Panc1 (cell line): ENCODE results near the gene FAM163B. TPM values are rescaled to one million over a fixed set of nuclear protein-coding genes. Genes with fewer than 3 reads are reported as not detected.

Experiments
- ATAC-seq: fragments of 200-7000 bp; cut with Tn5 transposase; 2 replicates; pipeline ENCODE4 v1.9.1; 2020; ENCODE audit warnings: mild to moderate bottlenecking, moderate library complexity
- BruUV-seq: library from RNA; stranded (reverse); fragments of 400-500 nt; replicated peaks from 2 replicates; lab custom pipeline; 2021; lab: Mats Ljungman, UMichigan
- CTCF ChIA-PET: fragments of 300-600 bp; sonication (Branson Sonifier 250); formaldehyde crosslinking; loops from one replicate; lab custom pipeline; 2022; ENCODE audit warnings: antibody characterized with exemption; lab: Charles Lee
- POLR2A ChIA-PET: fragments of 300-600 bp; sonication (Branson Sonifier 250); formaldehyde crosslinking; loops from one replicate; lab custom pipeline; 2022; ENCODE audit warnings: antibody characterized with exemption; lab: Charles Lee
- DNase-seq: peaks from one replicate; pipeline ENCODE4 v3.0.0-alpha.2; 2010; ENCODE audit warnings: low read depth, low spot score
- H3K27ac ChIP-seq: 2 replicates; pipeline ENCODE4 v1.5.1; 2011; ENCODE audit warnings: mild to moderate bottlenecking, low read length, inconsistent platforms
- H3K27me3 ChIP-seq: fragments of 200-500 bp; sonication (Bioruptor generic); 2 replicates; pipeline ENCODE4 v1.6.0; 2014; ENCODE audit warnings: low read length, inconsistent platforms; ENCODE audit not compliant: control insufficient read depth, insufficient read depth
- H3K36me3 ChIP-seq: fragments of 200-500 bp; sonication (Bioruptor generic); 2 replicates; pipeline ENCODE4 v1.5.1; 2014; ENCODE audit warnings: inconsistent platforms, mild to moderate bottlenecking, low read length, moderate library complexity; ENCODE audit not compliant: control insufficient read depth, insufficient read depth
- H3K4me1 ChIP-seq: 2 replicates; pipeline ENCODE4 v1.5.1; 2011; ENCODE audit warnings: inconsistent platforms, mild to moderate bottlenecking, low read length, moderate library complexity; ENCODE audit not compliant: control insufficient read depth, insufficient read depth
- H3K4me3 ChIP-seq, 2 experiments: 2 replicates each; pipeline ENCODE4 v1.5.1; 2011 to 2012; ENCODE audit warnings: low read depth in 2 of 2, low read length in 2 of 2, mild to moderate bottlenecking in 2 of 2, inconsistent platforms in 1 of 2, moderate library complexity in 1 of 2
- H3K9me3 ChIP-seq: fragments of 200-500 bp; sonication (Bioruptor generic); 2 replicates; pipeline ENCODE4 v1.5.1; 2014; ENCODE audit warnings: low read depth, mild to moderate bottlenecking, inconsistent platforms, low read length, moderate library complexity; ENCODE audit not compliant: control insufficient read depth, insufficient read depth
- POLR2AphosphoS5 ChIP-seq: IDR thresholded peaks from 2 replicates; pipeline ENCODE4 v1.6.1; 2012; ENCODE audit warnings: mild to moderate bottlenecking, low read depth, low read length, moderate library complexity
- SIN3A ChIP-seq: IDR thresholded peaks from 2 replicates; pipeline ENCODE4 v1.6.1; 2012; ENCODE audit warnings: low read depth, mild to moderate bottlenecking, low read length, moderate library complexity, borderline replicate concordance; ENCODE audit not compliant: insufficient read depth
- TCF7L2 ChIP-seq: IDR thresholded peaks from 2 replicates; pipeline ENCODE4 v1.6.1; 2011; ENCODE audit warnings: mild to moderate bottlenecking, low read depth, low read length, inconsistent platforms
- in situ Hi-C: cut with HindIII; loops from 2 replicates; pipeline ENCODE4 v1.10.0; 2016; ENCODE audit warnings: low sequenced_read_pairs, low pct_unique_long_range_greater_than_20kb
- intact Hi-C: fragments of 100-400 bp; cut with micrococcal nuclease; formaldehyde crosslinking; loops from one replicate; pipeline ENCODE4 v1.10.0; 2022; ENCODE audit not compliant: unreplicated experiment
- total RNA-seq: library from RNA; stranded (reverse); gene quantifications from one replicate; pipeline ENCODE4 v1.2.1, GENCODE V29; 2021; ENCODE audit not compliant: unreplicated experiment
- TF ChIP-seq, protein P1 (sequence below), 2 experiments: IDR thresholded peaks; 2 replicates each; pipeline ENCODE4 v1.6.1; 2011 to 2012; ENCODE audit warnings: low read depth in 2 of 2, control low read depth in 1 of 2, low read length in 1 of 2, mild to moderate bottlenecking in 1 of 2, moderate library complexity in 1 of 2; ENCODE audit not compliant: insufficient read depth in 1 of 2
- TF ChIP-seq, protein P2 (sequence below): fragments of 450-650 bp; IDR thresholded peaks from 2 replicates; pipeline ENCODE4 v1.5.1; 2017; ENCODE audit warnings: mild to moderate bottlenecking

FAM163B gene
- total RNA-seq, 1 experiment from 2014 or later = not detected

DNA sequence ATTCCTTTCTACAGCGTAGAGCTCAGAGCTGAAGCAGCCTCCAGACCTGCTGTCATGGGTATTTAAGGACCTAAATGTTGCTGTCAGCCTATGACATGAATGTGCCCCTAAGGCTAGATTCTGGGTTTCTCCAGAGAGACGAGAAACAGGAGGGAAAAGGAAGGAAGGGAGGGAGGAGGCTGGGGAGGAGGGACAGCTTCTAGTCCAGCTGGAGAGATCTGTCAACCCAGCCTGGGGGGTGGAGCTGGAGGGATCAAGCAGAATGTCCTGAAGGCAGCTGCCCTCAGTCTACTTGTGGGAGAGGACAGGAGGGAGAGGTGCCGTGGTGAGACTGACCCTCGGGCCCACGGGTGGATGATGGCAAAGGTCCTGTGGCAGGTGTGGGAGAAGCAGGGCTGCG lies 25.9 kb upstream of the FAM163B start:
- no peak overlapping the region for H3K4me3 ChIP-seq
- no peaks in the 10 kb centered on the region for H3K36me3 ChIP-seq
- TF ChIP-seq TCF7L2 (no peak), POLR2AphosphoS5 (no peak)
- POLR2A ChIA-PET = no interaction called here
- CTCF ChIA-PET = no interaction called here
- no peak overlapping the region for H3K27ac ChIP-seq
- DNase-seq (no peak), ATAC-seq (no peak)
- no peaks in the 10 kb centered on the region for H3K9me3 ChIP-seq
- no peaks in the 10 kb centered on the region for H3K4me1 ChIP-seq
- intact Hi-C loops (no loop called here), in situ Hi-C loops (no loop called here)
- H3K27me3 ChIP-seq = no peaks in the 10 kb centered on the region
- BruUV-seq = no TSS peak

DNA sequence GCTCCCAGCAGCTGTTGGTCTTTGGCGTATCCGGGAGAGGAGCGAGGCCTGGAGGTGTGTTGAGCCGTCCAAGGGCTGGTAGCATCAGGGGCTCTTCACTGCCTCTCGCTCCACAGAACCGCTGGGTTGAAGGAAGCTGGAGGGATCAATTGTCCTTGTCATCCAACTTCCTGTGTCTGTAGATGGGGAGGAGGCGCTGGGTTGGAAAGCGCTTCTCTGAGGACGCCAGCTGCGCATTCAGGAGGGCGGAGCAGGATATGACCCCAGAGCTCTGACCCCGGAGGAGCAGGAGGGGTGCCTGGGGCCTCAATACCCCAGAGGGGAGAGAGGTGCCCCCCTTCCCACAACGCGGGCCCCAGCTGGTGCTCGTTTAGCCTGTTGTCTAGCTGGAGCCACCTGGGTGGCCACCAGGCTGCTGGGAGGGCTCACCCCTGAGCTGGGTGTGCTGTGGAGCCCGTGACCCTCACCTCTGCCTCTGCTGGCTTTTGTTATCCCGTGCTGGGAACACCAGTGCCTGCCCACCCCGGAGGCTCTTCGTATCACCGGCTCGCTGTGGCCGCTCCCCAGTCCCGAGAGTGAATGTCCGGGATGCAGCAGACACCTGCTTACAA lies 25.0 kb upstream of the FAM163B start:
- ChIA-PET POLR2A (no interaction called here), CTCF (no interaction called here)
- Histone ChIP-seq H3K9me3 (no peaks in the 10 kb centered on the region), H3K27ac (no peak overlapping the region), H3K4me3 (no peak overlapping the region), H3K27me3 (no peaks in the 10 kb centered on the region), H3K4me1 (no peaks in the 10 kb centered on the region), H3K36me3 (no peaks in the 10 kb centered on the region)
- ATAC-seq (no peak), DNase-seq (no peak)
- no TSS peak for BruUV-seq
- in situ Hi-C loops (no loop called here), intact Hi-C loops (no loop called here)
- TF ChIP-seq TCF7L2 = no peak
- TF ChIP-seq POLR2AphosphoS5 = no peak
- TF ChIP-seq SIN3A = no peak
- TF ChIP-seq, protein P1, sequence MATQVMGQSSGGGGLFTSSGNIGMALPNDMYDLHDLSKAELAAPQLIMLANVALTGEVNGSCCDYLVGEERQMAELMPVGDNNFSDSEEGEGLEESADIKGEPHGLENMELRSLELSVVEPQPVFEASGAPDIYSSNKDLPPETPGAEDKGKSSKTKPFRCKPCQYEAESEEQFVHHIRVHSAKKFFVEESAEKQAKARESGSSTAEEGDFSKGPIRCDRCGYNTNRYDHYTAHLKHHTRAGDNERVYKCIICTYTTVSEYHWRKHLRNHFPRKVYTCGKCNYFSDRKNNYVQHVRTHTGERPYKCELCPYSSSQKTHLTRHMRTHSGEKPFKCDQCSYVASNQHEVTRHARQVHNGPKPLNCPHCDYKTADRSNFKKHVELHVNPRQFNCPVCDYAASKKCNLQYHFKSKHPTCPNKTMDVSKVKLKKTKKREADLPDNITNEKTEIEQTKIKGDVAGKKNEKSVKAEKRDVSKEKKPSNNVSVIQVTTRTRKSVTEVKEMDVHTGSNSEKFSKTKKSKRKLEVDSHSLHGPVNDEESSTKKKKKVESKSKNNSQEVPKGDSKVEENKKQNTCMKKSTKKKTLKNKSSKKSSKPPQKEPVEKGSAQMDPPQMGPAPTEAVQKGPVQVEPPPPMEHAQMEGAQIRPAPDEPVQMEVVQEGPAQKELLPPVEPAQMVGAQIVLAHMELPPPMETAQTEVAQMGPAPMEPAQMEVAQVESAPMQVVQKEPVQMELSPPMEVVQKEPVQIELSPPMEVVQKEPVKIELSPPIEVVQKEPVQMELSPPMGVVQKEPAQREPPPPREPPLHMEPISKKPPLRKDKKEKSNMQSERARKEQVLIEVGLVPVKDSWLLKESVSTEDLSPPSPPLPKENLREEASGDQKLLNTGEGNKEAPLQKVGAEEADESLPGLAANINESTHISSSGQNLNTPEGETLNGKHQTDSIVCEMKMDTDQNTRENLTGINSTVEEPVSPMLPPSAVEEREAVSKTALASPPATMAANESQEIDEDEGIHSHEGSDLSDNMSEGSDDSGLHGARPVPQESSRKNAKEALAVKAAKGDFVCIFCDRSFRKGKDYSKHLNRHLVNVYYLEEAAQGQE (IDR thresholded peaks at IDR 0.05; ENCODE audit: insufficient read depth in 1 of 2, low read depth in 2 of 2, low read length in 1 of 2) = no peak
- TF ChIP-seq, protein P2, sequence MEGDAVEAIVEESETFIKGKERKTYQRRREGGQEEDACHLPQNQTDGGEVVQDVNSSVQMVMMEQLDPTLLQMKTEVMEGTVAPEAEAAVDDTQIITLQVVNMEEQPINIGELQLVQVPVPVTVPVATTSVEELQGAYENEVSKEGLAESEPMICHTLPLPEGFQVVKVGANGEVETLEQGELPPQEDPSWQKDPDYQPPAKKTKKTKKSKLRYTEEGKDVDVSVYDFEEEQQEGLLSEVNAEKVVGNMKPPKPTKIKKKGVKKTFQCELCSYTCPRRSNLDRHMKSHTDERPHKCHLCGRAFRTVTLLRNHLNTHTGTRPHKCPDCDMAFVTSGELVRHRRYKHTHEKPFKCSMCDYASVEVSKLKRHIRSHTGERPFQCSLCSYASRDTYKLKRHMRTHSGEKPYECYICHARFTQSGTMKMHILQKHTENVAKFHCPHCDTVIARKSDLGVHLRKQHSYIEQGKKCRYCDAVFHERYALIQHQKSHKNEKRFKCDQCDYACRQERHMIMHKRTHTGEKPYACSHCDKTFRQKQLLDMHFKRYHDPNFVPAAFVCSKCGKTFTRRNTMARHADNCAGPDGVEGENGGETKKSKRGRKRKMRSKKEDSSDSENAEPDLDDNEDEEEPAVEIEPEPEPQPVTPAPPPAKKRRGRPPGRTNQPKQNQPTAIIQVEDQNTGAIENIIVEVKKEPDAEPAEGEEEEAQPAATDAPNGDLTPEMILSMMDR = no peak

DNA sequence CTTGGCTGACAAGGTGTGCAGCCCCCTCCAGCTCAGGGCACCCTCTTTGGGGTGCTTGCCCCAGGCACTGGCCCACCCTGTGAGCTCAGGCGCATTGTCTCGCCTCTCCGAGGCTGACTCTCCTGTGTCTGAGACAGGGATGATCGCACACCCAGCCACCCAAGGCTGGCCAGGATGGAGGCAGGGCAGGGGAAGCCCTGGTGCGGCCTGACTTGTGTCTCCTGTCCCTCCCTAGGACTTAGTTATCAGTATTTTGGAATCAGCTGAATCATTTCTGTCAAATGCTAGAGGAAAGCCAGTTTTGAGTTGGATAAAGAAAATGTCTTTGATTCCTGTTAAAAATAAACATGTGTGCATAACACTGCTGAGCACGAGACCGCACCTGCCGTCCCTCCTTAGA lies 24.5 kb upstream of the FAM163B start:
- no TSS peak for BruUV-seq
- TF ChIP-seq SIN3A (no peak), TCF7L2 (no peak), POLR2AphosphoS5 (no peak)
- TF ChIP-seq, protein P1 (IDR thresholded peaks at IDR 0.05; ENCODE audit: insufficient read depth in 1 of 2, low read depth in 2 of 2, low read length in 1 of 2) = no peak
- TF ChIP-seq, protein P2 = no peak
- POLR2A ChIA-PET = no interaction called here
- no peaks in the 10 kb centered on the region for H3K4me1 ChIP-seq
- ATAC-seq (no peak), DNase-seq (no peak)
- in situ Hi-C loops = no loop called here
- H3K9me3 ChIP-seq = no peaks in the 10 kb centered on the region
- H3K4me3 ChIP-seq = no peak overlapping the region
- H3K27me3 ChIP-seq = no peaks in the 10 kb centered on the region
- intact Hi-C loops = no loop called here
- CTCF ChIA-PET = no interaction called here
- H3K27ac ChIP-seq = no peak overlapping the region
- H3K36me3 ChIP-seq = no peaks in the 10 kb centered on the region
